GM12875 (cell line): ENCODE data around the gene TFDP2.

Source experiments
- H3K4me3 ChIP-seq: one replicate; pipeline ENCODE4 v1.5.1; 2011; ENCODE audit warnings: low read depth, low read length, control low read depth
- CTCF ChIP-seq: IDR thresholded peaks from 2 replicates; pipeline ENCODE4 v1.5.1; 2011; ENCODE audit warnings: low read depth, mild to moderate bottlenecking, control low read depth, inconsistent platforms, low read length, moderate library complexity, borderline replicate concordance; ENCODE audit not compliant: insufficient read depth

Gene TFDP2

GRCh38 chr3:142072816-142073215, 76.5 kb downstream of the TFDP2 start:
- H3K4me3 ChIP-seq = no peak overlapping the region
- no peak for TF ChIP-seq CTCF

- no peak overlapping the region for H3K4me3 ChIP-seq
- no peak for TF ChIP-seq CTCF
These were observed 83.4 kb downstream of the TFDP2 start for GRCh38 chr3:142065932-142066331.

- no peak overlapping the region for H3K4me3 ChIP-seq
These were observed 84.0 kb downstream of the TFDP2 start for GRCh38 chr3:142065344-142065743.

GRCh38 chr3:142064454-142064853, 84.9 kb downstream of the TFDP2 start:
- no peak for TF ChIP-seq CTCF
- H3K4me3 ChIP-seq = no peak overlapping the region

More at GRCh38 chr3:142065344-142065743, 84.0 kb downstream of the TFDP2 start:
- no peak for TF ChIP-seq CTCF

- TF ChIP-seq CTCF = no peak
- H3K4me3 ChIP-seq = no peak overlapping the region
These were observed 92.0 kb downstream of the TFDP2 start for GRCh38 chr3:142057331-142057725.

- no peak for TF ChIP-seq CTCF
These were observed 92.6 kb downstream of the TFDP2 start for GRCh38 chr3:142056656-142057330.

DNA sequence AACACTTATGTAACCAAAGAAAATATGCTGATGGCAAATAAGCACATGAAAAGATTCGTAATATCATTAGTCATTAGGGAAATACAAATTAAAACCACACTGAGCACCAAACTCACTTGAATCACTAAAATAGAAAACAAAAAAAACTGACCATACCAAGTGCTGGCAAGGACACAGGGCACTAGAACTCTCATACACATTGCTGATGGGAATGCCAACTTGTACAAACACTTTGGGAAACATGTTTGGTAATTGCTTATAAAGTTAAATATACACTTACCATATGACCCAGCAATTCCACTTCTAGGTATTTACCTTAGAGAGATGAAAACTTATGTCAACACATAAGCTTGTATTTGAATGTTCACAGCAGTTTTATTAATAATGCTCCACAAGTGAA, 95.5 kb downstream of the TFDP2 start:
- no peak for TF ChIP-seq CTCF
- H3K4me3 ChIP-seq = no peak overlapping the region

More at GRCh38 chr3:142056656-142057330, 92.6 kb downstream of the TFDP2 start:
- H3K4me3 ChIP-seq = no peak overlapping the region
